Spleen (tissue), 11 donors: ENCODE measurements around the gene SGK2. TPM values are rescaled to one million over a fixed set of nuclear protein-coding genes. Genes with fewer than 3 reads are reported as not detected.

Experiments
- DNase-seq: peaks from one replicate; pipeline ENCODE4 v3.0.0-alpha.2; 2020
- H3K27ac ChIP-seq, 8 donors: fragments of 200-600 bp; sonication (generic) in 7 of 8; 1 replicate in 4 of 8; 2 replicates in 4 of 8; pipeline versions ENCODE4 v1.5.0 to v1.8.0; 2016 to 2021; ENCODE audit warnings: inconsistent platforms in 4 of 8, mild to moderate bottlenecking in 4 of 8, moderate library complexity in 1 of 8
- H3K27me3 ChIP-seq, 7 donors: fragments of 200-600 bp; sonication (generic) in 6 of 7; replicated peaks in 1 of 7; 1 replicate in 4 of 7; 2 replicates in 3 of 7; pipeline versions ENCODE4 v1.5.0 to v1.8.0; 2016 to 2021; ENCODE audit warnings: inconsistent platforms in 3 of 7, mild to moderate bottlenecking in 1 of 7
- H3K36me3 ChIP-seq, 6 donors: fragments of 200-600 bp; sonication (generic) in 5 of 6; 1 replicate in 4 of 6; 2 replicates in 2 of 6; pipeline versions ENCODE4 v1.5.0 to v1.8.0; 2016 to 2021; ENCODE audit warnings: inconsistent platforms in 2 of 6
- H3K4me1 ChIP-seq, 6 donors: fragments of 200-600 bp; sonication (generic) in 5 of 6; 1 replicate in 3 of 6; 2 replicates in 3 of 6; pipeline versions ENCODE4 v1.5.0 to v1.8.0; 2016 to 2021; ENCODE audit warnings: inconsistent platforms in 3 of 6
- H3K4me3 ChIP-seq, 8 donors: fragments of 200-600 bp; sonication (generic) in 7 of 8; 1 replicate in 4 of 8; 2 replicates in 4 of 8; pipeline versions ENCODE4 v1.5.0 to v1.8.0; 2016 to 2021; ENCODE audit warnings: inconsistent platforms in 4 of 8, mild to moderate bottlenecking in 4 of 8, moderate library complexity in 2 of 8
- H3K9me3 ChIP-seq, 8 donors: fragments of 200-600 bp; sonication (generic) in 7 of 8; 1 replicate in 4 of 8; 2 replicates in 4 of 8; pipeline versions ENCODE4 v1.5.0 to v1.8.0; 2016 to 2021; ENCODE audit warnings: inconsistent platforms in 4 of 8
- POLR2A ChIP-seq, 3 donors: fragments of 450-650 bp; IDR thresholded peaks; one replicate each; pipeline ENCODE4 v1.5.1; 2017; ENCODE audit warnings: antibody characterized with exemption in 3 of 3, mild to moderate bottlenecking in 1 of 3
- POLR2AphosphoS5 ChIP-seq, 3 donors: sonication (generic); formaldehyde crosslinking; IDR thresholded peaks; one replicate each; pipeline ENCODE4 v1.5.1; 2017; ENCODE audit warnings: antibody characterized with exemption in 3 of 3
- WGBS, 5 donors: extraction: QIAGEN DNeasy Blood & Tissue Kit in 3 of 5; methylation state at CpG; one replicate each; pipeline versions ENCODE4 v1.1.5 to v1.1.7; 2013 to 2018; 5-methylcytosine and 5-hydroxymethylcytosine counted together
- intact Hi-C: fragments of 100-400 bp; cut with DNase I; formaldehyde crosslinking; loops from one replicate; pipeline ENCODE4 v1.15.0; 2023; ENCODE audit warnings: low total_unique reads
- polyA plus RNA-seq, 3 donors: library from polyadenylated mRNA; stranded (reverse); fragments of 200-250 nt; gene quantifications; one replicate each; pipeline ENCODE4 v1.2.1, GENCODE V29; 2013
- total RNA-seq, 7 donors: library from RNA; depleted of rRNA in 3 of 7; stranded (reverse); fragments of >200 nt in 3 of 7; fragmentation: NEBNext Ultra II Directional in 4 of 7; extraction: Animal tissue kit (Norgen Biotek cat#: 25700) in 4 of 7; gene quantifications; one replicate each; pipeline versions ENCODE4 v1.1.0 to v1.2.1, GENCODE V29; 2016 to 2021
- TF ChIP-seq, protein P1 (sequence below), 11 experiments: fragments of 200-600 bp in 7 of 11; fragments of 450-650 bp in 4 of 11; sonication (generic) in 4 of 11; IDR thresholded peaks in 8 of 11; conservative IDR thresholded peaks in 3 of 11; 1 replicate in 7 of 11; 2 replicates in 4 of 11; pipeline versions ENCODE4 v1.4.0 to v1.8.0; 2016 to 2021; ENCODE audit warnings: antibody characterized with exemption in 11 of 11, inconsistent platforms in 4 of 11, mild to moderate bottlenecking in 1 of 11
- donor health status: healthy with polysubstance abuse.
- donor health status: DM: no; HTN: no; CAD: no; lungs with moderate emphysema.
- donor health status: DM: no; HTN: no; CAD: no.
- donor health status: Bipolar disorder and iron deficiency.
- donor health status: healthy.
- donor health status: DM: no; HTN: no; CAD: no.
- donor health status: DM: yes; HTN: yes; CAD: no.

Gene SGK2
- total and polyA plus RNA-seq, 10 donors: 0.50 to 3.1 (median 0.99) TPM

DNA sequence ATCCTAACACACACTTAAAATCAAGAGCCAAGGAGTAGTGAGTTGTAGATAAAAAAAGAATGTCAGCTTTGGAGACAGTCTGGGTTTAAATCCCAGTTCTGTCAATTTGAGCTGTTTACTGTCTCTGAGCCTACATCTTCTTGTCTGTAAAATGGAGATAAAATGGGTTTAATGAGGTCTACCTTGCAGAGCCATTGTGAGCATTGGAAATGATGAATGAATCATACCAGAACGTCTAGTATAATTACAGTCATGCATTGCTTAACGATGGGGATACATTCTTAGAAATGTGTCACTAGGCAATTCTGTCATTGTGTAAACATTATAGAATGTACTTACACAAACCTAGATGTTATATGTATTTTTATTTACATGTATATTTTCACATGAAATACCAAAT lies 17.6 kb upstream of the SGK2 start:
- no peaks in the 10 kb centered on the region for H3K9me3 ChIP-seq
- 66 to 77% (median 73%) methylated on average over 2 of the region's 2 CpGs for WGBS, 5 donors
- peaks cover 0 to 40% (median 3%) of the 10 kb centered on the region in 6 donors for H3K36me3 ChIP-seq
- peaks cover 0 to 13% (median 0%) of the 10 kb centered on the region in 6 donors for H3K4me1 ChIP-seq
- TF ChIP-seq POLR2A (IDR thresholded peaks at IDR 0.05) (no peak), POLR2AphosphoS5 (IDR thresholded peaks at IDR 0.05) (no peak)
- TF ChIP-seq, protein P1, sequence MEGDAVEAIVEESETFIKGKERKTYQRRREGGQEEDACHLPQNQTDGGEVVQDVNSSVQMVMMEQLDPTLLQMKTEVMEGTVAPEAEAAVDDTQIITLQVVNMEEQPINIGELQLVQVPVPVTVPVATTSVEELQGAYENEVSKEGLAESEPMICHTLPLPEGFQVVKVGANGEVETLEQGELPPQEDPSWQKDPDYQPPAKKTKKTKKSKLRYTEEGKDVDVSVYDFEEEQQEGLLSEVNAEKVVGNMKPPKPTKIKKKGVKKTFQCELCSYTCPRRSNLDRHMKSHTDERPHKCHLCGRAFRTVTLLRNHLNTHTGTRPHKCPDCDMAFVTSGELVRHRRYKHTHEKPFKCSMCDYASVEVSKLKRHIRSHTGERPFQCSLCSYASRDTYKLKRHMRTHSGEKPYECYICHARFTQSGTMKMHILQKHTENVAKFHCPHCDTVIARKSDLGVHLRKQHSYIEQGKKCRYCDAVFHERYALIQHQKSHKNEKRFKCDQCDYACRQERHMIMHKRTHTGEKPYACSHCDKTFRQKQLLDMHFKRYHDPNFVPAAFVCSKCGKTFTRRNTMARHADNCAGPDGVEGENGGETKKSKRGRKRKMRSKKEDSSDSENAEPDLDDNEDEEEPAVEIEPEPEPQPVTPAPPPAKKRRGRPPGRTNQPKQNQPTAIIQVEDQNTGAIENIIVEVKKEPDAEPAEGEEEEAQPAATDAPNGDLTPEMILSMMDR (IDR thresholded peaks at IDR 0.05 in 8 of 11, conservative IDR thresholded peaks at IDR 0.05 in 3 of 11): no peak
- H3K27me3 ChIP-seq: no peaks in the 10 kb centered on the region
- no peak overlapping the region for H3K27ac ChIP-seq
- DNase-seq: no peak
- H3K4me3 ChIP-seq: no peak overlapping the region
- intact Hi-C loops: no loop called here

DNA sequence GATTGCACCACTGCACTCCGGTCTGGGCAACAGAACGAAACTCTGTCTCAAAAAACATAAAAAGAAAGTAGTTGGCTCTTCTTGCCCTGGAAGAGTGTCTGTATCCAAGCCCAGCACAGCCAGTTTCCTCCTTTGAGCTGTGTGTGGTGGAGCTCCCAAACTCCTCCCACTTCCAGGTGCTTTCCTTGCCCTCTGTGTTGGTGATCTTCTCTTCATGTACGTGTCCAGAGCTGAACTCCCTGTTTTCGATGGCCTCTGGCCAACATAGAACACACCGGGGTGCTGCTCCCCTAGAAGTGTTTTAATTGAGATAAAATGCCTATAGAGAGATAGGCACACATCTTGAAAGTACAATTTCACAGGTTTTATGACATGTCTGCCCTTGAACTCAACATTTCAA lies 16.7 kb upstream of the SGK2 start:
- H3K4me3 ChIP-seq: no peak overlapping the region
- no peak for DNase-seq

DNA sequence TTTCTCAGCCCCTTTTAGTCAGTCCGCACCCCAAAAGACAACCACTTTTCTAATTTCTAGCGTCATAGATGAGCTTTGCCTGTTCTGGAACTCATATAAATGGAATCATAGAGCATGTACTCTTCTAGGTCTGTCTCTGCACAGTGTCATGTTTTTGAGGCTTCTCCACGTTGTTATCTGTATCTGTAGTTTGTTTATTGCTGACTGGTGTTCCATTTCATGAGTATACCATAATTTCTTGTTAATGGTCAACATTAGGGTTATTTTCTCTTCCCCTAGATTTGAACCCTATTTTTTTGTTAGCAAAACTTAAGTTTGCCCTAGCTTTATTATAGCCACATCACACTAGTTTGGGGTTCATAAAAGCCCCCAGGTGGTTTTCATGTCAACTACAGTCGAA lies 16.2 kb upstream of the SGK2 start:
- H3K36me3 ChIP-seq: peaks cover 0 to 36% (median 3%) of the 10 kb centered on the region in 6 donors
- H3K4me1 ChIP-seq: peaks cover 0 to 9% (median 0%) of the 10 kb centered on the region in 6 donors
- 68 to 81% (median 76%) methylated on average over 4 of the region's 4 CpGs for WGBS, 5 donors
- no peaks in the 10 kb centered on the region for H3K27me3 ChIP-seq
- no peak overlapping the region for H3K4me3 ChIP-seq
- H3K27ac ChIP-seq: no peak overlapping the region
- H3K9me3 ChIP-seq: peaks cover 0 to 6% (median 5%) of the 10 kb centered on the region in 8 donors
- TF ChIP-seq POLR2AphosphoS5 (IDR thresholded peaks at IDR 0.05) (no peak), POLR2A (IDR thresholded peaks at IDR 0.05) (no peak)
- TF ChIP-seq, protein P1 (IDR thresholded peaks at IDR 0.05 in 8 of 11, conservative IDR thresholded peaks at IDR 0.05 in 3 of 11): no peak
- intact Hi-C loops: no loop called here
- DNase-seq: no peak

More for the DNA sequence above, 16.7 kb upstream of the SGK2 start:
- Histone ChIP-seq H3K27me3 (no peaks in the 10 kb centered on the region), H3K36me3 (peaks cover 0 to 35% (median 3%) of the 10 kb centered on the region in 6 donors), H3K4me1 (peaks cover 0 to 13% (median 0%) of the 10 kb centered on the region in 6 donors), H3K9me3 (peaks cover 0 to 1% (median under 1%) of the 10 kb centered on the region in 8 donors), H3K27ac (no peak overlapping the region)
- intact Hi-C loops: no loop called here
- WGBS, 5 donors: 81 to 91% (median 85%) methylated on average over 5 of the region's 5 CpGs
- TF ChIP-seq, protein P1 (IDR thresholded peaks at IDR 0.05 in 8 of 11, conservative IDR thresholded peaks at IDR 0.05 in 3 of 11): no peak
- TF ChIP-seq POLR2A (IDR thresholded peaks at IDR 0.05) (no peak), POLR2AphosphoS5 (IDR thresholded peaks at IDR 0.05) (no peak)

DNA sequence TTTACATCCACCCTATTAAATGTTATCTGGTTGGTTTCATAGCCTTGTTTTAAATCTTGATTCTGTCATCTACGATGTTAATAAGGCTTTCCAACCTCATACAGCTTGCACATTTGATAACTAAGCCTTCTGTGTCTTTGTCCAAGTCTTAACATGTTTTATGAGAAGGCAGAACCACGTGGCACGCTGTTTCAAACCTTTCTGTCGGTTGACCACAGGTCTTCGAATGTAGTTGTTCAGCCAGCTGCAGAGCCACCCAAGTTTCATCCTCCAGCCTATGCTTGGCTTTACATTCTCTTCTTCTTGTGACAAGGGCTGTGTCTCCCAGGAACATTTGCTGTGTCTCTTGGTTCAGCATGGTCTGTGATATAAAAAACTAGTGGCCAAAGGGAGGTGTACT lies 15.7 kb upstream of the SGK2 start:
- WGBS, 5 donors: 84 to 93% (median 89%) methylated on average over 5 of the region's 5 CpGs
- TF ChIP-seq POLR2A (IDR thresholded peaks at IDR 0.05) (no peak), POLR2AphosphoS5 (IDR thresholded peaks at IDR 0.05) (no peak)
- TF ChIP-seq, protein P1 (IDR thresholded peaks at IDR 0.05 in 8 of 11, conservative IDR thresholded peaks at IDR 0.05 in 3 of 11): no peak
- Histone ChIP-seq H3K36me3 (peaks cover 0 to 41% (median 3%) of the 10 kb centered on the region in 6 donors), H3K4me1 (peaks cover 0 to 5% (median 0%) of the 10 kb centered on the region in 6 donors), H3K9me3 (peaks cover 0 to 8% (median 5%) of the 10 kb centered on the region in 8 donors), H3K27me3 (no peaks in the 10 kb centered on the region), H3K4me3 (no peak overlapping the region), H3K27ac (no peak overlapping the region)
- intact Hi-C loops: no loop called here
- DNase-seq: peak; percentile 14
